LNCaP clone FGC (cell line): ENCODE data around the gene NR0B2.
A peak's percentile ranks its signal among the peaks of the same experiment; 100 is the strongest.

Source experiments
- DNase-seq: peaks from one replicate; pipeline ENCODE4 v3.0.0-alpha.2; 2011; ENCODE audit warnings: low read depth
- H3K4me3 ChIP-seq: 2 replicates; pipeline ENCODE4 v1.5.1; 2011; ENCODE audit warnings: mild to moderate bottlenecking, low read depth, low read length, control low read depth
- TF ChIP-seq, protein P1 (sequence below): IDR thresholded peaks from 2 replicates; pipeline ENCODE4 v1.5.1; 2012; ENCODE audit warnings: mild to moderate bottlenecking; ENCODE audit not compliant: control insufficient read depth, insufficient read depth; ENCODE audit errors: extremely low read depth

Gene NR0B2, protein sequence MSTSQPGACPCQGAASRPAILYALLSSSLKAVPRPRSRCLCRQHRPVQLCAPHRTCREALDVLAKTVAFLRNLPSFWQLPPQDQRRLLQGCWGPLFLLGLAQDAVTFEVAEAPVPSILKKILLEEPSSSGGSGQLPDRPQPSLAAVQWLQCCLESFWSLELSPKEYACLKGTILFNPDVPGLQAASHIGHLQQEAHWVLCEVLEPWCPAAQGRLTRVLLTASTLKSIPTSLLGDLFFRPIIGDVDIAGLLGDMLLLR

DNA sequence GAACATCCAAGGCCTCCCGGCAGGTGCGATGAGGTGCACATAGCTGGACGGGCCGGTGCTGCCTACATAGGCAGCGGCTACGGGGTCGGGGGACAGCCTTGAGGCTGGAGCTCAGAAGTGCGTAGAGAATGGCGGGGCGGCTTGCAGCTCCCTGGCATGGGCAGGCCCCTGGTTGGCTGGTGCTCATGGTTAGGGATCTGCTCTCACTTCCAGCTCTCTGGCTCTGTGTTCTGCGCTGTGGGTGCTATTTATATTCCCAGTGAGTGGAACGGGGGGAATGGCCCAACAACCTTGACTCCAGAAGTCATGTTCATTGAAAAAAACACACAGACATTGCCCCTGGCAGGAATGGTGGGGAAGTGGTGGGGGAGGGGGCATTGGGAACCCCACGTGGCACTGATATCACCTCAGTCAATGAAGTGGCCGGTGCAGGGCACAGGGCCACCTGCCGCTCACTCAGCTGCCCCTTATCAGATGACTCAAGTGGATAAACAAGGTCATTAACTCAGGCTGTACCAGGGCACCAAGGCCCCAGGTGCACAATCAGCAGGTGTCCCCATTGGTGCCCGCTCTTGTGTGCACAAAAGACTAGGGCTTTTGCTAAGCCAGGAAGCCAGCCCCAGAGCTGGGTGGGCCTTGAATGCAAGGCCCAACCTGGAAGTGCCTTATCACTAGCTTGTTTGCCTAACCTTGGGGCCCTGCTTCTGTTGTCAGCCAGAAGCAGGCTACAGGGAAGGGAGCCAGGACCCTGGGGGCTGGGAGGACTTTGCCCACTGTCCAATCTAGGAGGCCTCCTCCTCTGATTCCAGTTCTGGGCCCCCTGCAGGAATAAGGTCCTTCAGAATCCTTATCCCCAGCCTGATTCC, at the start of gene NR0B2:
NR0B2 (minus strand) TSS at position 222 of the 866 bp plus-strand sequence; CDS start at position 187, 35 bp downstream.
- H3K4me3 ChIP-seq = no peak within 1 kb of the TSS
- TF ChIP-seq, protein P1, sequence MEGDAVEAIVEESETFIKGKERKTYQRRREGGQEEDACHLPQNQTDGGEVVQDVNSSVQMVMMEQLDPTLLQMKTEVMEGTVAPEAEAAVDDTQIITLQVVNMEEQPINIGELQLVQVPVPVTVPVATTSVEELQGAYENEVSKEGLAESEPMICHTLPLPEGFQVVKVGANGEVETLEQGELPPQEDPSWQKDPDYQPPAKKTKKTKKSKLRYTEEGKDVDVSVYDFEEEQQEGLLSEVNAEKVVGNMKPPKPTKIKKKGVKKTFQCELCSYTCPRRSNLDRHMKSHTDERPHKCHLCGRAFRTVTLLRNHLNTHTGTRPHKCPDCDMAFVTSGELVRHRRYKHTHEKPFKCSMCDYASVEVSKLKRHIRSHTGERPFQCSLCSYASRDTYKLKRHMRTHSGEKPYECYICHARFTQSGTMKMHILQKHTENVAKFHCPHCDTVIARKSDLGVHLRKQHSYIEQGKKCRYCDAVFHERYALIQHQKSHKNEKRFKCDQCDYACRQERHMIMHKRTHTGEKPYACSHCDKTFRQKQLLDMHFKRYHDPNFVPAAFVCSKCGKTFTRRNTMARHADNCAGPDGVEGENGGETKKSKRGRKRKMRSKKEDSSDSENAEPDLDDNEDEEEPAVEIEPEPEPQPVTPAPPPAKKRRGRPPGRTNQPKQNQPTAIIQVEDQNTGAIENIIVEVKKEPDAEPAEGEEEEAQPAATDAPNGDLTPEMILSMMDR = no peak
- DNase-seq = no peak

DNA sequence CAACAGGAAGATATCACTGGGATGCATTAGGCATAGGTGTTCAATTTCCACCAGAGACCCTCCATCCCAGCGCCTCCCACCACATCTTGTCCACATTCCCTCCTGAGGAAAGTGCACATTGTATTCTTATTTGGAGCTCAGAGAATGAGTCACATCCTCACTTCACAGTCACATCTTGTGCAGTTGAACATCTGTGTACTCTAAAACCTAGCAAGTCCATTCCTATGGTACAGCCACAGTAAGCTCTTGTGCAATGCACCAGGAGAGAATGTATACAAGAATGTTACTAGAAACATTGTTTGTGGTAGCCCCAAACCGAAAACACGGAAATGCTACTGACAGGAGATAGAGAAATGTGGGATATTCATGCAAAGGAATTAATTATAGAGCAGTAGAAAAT, 48.1 kb upstream of the NR0B2 start:
- no peak overlapping the region for H3K4me3 ChIP-seq
- TF ChIP-seq, protein P1 = no peak
- DNase-seq = no peak

DNA sequence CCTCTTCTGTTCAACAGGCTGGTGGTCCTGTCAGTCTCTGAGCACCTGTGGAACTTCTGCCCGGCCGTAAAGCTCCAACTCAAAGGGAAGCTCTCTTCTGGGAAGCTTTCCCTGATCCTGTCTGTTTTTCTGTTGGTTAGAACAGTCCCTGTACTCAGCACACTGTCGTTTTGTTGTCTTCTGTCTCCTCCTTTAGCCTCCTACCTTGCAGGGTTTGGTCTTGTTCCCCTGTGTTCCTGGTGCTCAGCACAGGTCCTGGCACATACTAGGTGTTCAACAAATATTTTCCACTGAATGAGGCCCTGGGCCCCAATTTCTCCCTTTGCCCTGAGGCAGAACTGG, 46.8 kb upstream of the NR0B2 start:
- TF ChIP-seq, protein P1 = no peak
- H3K4me3 ChIP-seq = peak overlapping the region; percentile 97
- no peak for DNase-seq

DNA sequence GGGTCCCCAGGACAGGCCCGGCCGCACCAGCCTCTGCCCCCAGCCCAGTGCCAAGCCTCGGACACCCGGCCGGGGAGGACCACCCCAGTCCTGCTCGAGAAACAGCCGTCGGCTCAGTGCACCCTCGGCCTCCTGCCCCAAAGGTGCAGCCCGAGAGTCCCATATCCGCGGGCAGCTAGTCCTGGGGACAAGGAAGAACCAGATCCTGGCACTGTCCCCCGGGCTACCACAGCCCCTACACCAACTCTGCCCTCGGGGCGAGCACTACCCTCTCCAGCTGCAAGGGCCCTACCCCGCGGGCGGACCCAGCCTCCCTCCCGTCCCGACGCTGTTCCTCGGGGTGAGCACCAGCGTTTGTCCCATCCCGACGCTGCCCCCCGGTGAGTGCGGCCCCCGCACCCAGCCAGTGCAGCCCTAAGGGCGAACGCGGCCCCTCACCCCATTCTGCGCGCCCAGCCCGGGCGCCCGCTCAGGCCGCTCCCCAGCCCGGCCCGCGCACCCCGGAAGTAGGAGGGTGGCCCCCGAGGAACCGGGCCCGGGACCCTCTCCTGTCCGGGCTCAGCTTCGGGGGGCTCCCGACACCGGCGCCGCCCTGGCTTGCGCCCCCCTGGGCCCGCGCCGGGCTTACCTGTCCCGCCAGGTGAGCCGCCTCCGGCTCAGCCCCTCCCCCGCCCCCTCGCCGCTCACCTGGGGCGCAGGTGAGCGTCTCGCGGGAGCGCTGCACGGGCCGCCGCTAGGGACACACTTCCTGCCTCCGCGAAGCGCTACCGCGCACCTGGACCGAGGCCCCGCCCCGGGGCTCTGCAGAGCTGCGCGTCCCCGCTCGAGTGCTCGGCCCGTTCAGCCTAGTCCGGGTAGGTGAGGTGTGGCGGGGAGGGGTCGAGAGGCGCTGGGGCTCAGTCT, 46.2 kb upstream of the NR0B2 start, which contains the start of gene KDF1:
KDF1 (minus strand) TSS at position 747 of the 903 bp plus-strand sequence. CDS start 8,088 bp downstream, outside the sequence.
- TF ChIP-seq, protein P1 = no peak
- DNase-seq = peak; percentile 72
- peak within 1 kb of the TSS; percentile 97 for H3K4me3 ChIP-seq

DNA sequence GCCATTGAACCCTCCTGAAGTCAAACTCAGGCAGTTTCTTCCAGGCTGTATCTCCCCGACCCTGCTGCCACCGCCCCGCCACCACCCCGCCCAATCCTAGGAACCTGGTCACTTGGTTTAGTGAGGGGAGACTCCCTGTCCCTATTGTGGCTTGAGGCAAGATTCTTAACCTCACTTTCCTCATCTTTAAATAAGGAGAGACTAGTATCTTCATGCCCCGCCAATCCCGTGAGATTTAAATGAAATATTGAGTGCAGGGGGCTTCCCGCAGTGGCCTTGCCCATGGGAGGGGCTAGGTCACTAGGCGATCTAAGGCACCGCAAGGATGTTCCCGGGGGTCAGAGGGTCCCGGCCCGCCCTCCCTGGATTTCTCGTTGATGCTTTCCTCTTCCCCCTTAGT, 45.5 kb upstream of the NR0B2 start:
- TF ChIP-seq, protein P1 = no peak
- no peak for DNase-seq
- H3K4me3 ChIP-seq = peak overlapping the region; percentile 97

DNA sequence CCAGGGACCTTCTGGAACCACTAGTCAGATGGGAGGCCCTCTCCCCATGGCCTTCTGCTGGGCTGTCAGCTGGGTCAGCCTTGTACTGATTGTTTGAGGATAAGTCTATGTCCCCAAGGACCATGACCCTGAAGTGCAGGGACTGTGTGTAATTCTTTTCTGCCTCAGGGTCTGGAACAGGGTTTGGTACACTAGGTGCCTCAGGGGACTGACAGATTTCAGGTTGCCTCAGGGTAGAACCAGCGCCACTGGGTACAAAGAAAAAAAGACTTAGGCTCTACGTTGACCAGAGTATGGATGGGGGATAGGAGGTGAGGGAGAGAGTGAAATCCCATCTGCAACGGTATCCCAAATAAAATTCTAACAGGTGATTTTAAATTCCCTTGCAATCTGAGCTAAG, 43.5 kb upstream of the NR0B2 start:
- DNase-seq = no peak
- H3K4me3 ChIP-seq = no peak overlapping the region
- TF ChIP-seq, protein P1 = no peak
